H7 (cell line): Measurements from ENCODE around the gene OAS1. TPM values are rescaled to one million over a fixed set of nuclear protein-coding genes. Genes with fewer than 3 reads are reported as not detected.

Experiments
- DNase-seq: peaks from one replicate; pipeline ENCODE4 v3.0.0; 2012
- H3K27me3 ChIP-seq: 2 replicates; pipeline ENCODE4 v1.6.0; 2011; ENCODE audit warnings: mild to moderate bottlenecking, low read length; ENCODE audit not compliant: control insufficient read depth, insufficient read depth
- H3K36me3 ChIP-seq: replicated peaks from 2 replicates; pipeline ENCODE4 v1.5.1; 2011; ENCODE audit warnings: low read length; ENCODE audit not compliant: control insufficient read depth, insufficient read depth
- H3K4me3 ChIP-seq: 2 replicates; pipeline ENCODE4 v1.5.1; 2011; ENCODE audit warnings: low read depth, mild to moderate bottlenecking, control low read depth, low read length, moderate library complexity; ENCODE audit not compliant: insufficient read depth
- total RNA-seq: library from RNA; depleted of rRNA; stranded (reverse); fragments of >200 nt; shearing (Covaris generic); gene quantifications from 2 replicates; pipeline ENCODE4 v1.2.3, GENCODE V29; 2014

Gene OAS1
- total RNA-seq, 1 experiment from 2014 or later = 0.62 TPM

- no peaks in the 10 kb centered on the region for H3K27me3 ChIP-seq
- H3K36me3 ChIP-seq = no peaks in the 10 kb centered on the region
- no peak overlapping the region for H3K4me3 ChIP-seq
- DNase-seq = no peak
Observed at GRCh38 chr12:112881602-112882001, 25.2 kb upstream of the OAS1 start.

DNA sequence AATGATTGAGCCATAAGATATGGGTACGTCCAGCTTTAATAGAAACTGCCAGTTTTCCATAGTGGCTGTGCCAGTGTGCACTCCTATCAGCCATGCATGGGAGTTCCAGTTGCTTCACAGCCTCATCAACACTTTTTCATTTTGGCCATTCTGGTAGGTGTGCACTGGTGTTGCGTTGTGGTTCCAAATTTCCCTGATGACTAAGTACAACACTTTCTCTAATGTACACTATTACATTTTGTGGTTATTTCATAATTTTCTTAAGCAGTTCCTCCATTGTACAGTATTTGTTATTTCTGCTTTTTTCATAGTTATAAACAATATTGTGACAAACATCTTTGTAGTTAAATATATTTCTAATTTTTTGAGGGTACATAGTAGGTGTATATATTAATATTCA is 21.5 kb upstream of the OAS1 start:
- Histone ChIP-seq H3K27me3 (no peaks in the 10 kb centered on the region), H3K4me3 (no peak overlapping the region), H3K36me3 (no peaks in the 10 kb centered on the region)
- DNase-seq = no peak

GRCh38 chr12:112887550-112887949 is 19.2 kb upstream of the OAS1 start:
- Histone ChIP-seq H3K36me3 (no peaks in the 10 kb centered on the region), H3K4me3 (no peak overlapping the region), H3K27me3 (no peaks in the 10 kb centered on the region)
- no peak for DNase-seq

DNA sequence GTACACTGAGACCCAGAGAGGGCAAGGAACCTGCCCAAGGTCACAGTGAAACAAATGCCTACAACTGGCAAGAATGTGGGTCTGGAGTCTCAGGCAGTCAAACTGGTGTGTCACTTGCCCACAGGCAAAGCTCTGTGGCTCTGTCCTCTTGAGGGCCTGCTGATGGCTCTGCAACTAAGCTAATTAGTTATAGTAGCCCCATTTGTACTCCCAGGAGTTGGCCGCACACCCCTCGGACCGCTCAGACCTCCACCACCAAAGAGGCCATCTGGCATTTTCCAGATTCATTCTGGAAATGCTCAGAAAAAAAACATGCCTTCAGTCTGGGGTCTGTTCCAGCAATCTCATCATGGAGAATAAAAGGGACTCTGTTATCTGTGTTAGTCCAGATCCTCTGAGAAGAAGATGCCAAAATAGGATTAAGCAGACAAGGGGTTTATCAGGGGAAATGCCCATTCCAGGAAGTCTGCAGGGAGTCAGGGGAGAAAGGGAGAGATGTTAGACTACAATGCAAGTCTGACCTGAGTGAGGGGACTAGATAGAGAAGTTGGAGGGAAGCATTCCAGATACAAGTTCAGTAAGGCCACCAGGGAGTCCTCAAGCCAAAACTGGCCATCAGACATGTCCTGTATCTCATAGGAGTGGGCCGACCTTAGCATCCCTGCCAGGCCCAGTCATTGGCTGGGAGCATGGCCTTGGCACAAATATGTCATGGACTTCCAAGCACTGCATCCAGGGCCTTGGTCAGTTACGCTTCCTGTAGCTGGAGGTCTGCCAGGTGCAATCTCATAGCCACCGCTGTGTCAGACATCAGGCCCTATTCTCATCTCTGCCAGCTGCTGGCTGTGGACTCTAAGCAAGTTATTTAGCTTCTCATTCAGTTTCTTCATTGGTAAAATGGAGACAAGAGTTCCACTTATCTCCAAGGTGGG is 15.4 kb upstream of the OAS1 start:
- no peak for DNase-seq
- H3K36me3 ChIP-seq = no peaks in the 10 kb centered on the region
- H3K27me3 ChIP-seq = no peaks in the 10 kb centered on the region
- H3K4me3 ChIP-seq = no peak overlapping the region

DNA sequence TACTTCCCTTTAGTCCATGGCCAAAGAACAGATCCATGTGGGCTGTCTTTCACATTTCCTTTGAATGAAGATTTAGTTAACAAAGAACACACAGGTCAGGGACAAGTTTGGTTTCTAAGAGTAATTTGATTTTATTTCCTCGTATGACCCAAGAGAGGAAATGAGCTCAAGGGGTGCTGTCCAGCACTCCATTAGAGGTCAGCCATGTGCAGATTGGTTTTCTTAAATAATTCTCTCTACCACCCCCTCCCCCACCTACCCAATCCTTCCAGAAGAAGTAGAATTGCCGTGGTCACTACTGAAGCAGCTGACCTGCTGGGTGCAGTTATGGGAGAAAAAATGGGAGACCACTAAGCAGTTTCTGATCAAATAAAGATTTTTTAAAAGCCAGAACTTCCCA is 13.9 kb upstream of the OAS1 start:
- no peaks in the 10 kb centered on the region for H3K27me3 ChIP-seq
- no peak for DNase-seq
- H3K4me3 ChIP-seq = no peak overlapping the region
- H3K36me3 ChIP-seq = no peaks in the 10 kb centered on the region

- DNase-seq = no peak
- Histone ChIP-seq H3K4me3 (no peak overlapping the region), H3K36me3 (no peaks in the 10 kb centered on the region), H3K27me3 (no peaks in the 10 kb centered on the region)
Observed at GRCh38 chr12:112894128-112894527, 12.6 kb upstream of the OAS1 start.

GRCh38 chr12:112898380-112898779 is 8.4 kb upstream of the OAS1 start:
- Histone ChIP-seq H3K27me3 (no peaks in the 10 kb centered on the region), H3K4me3 (no peak overlapping the region), H3K36me3 (no peaks in the 10 kb centered on the region)
- DNase-seq = no peak

DNA sequence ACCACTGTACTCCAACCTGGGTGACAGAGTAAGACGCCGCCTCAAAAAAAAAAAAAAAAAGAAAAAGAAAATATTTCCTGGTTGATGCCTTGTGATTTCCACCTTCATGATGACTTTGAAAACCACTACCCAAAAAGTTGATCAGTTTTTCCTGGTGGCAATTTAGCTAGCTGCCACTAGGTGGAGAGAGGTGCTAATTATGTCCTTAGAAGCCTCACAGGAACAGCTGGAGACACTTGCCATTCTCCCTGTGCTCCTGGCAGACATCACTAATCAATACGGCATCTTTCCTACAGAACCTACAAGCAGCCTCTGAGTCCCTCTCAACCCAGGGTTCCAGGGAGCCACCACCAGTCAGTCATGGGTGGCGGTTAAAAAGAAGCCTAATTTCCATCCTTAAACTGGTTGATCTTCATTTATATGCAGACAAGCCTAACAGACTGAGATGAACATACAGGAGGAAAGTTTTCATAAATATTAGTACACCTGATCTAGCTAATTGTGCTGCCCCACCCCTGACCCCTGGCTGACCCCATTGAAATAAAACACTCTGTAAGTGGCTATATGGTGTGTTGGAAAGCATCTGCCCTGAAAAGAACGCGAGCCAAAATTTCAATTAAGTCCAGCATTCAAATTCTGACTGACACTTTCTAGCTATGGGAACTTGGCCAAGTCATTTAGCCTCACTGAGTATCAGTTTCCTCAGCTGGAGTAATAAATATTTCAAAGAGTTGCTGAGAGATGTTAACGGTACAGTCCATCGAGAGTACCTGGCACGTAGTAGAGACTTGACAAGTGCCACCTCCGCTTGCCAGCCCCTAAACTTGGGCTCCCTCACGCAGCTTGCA is 6.2 kb upstream of the OAS1 start:
- H3K36me3 ChIP-seq = no peaks in the 10 kb centered on the region
- H3K4me3 ChIP-seq = no peak overlapping the region
- DNase-seq = peak; percentile 70
- H3K27me3 ChIP-seq = no peaks in the 10 kb centered on the region

GRCh38 chr12:112901271-112901670 is 5.5 kb upstream of the OAS1 start:
- H3K36me3 ChIP-seq = no peaks in the 10 kb centered on the region
- H3K27me3 ChIP-seq = no peaks in the 10 kb centered on the region
- H3K4me3 ChIP-seq = no peak overlapping the region
- DNase-seq = no peak

DNA sequence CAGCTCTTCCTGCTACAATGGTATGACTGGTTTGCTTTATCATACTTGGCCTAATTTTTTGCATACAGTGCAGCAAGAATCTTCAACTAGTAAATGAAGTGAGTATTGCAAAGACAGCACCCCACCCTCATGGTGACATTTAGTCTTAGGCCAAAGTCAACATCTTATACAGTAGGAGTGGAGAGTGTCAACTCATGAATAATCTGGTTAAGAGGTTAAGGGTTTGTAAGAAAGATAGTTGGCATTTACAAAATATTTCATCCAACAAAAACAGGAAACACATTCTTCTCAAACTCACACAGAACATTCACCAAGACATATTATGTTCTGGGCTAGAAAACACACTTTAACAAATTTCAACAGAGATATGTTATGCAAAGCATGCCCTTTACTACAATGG is 2.2 kb upstream of the OAS1 start:
- Histone ChIP-seq H3K36me3 (no peaks in the 10 kb centered on the region), H3K27me3 (no peaks in the 10 kb centered on the region)
- DNase-seq = no peak

DNA sequence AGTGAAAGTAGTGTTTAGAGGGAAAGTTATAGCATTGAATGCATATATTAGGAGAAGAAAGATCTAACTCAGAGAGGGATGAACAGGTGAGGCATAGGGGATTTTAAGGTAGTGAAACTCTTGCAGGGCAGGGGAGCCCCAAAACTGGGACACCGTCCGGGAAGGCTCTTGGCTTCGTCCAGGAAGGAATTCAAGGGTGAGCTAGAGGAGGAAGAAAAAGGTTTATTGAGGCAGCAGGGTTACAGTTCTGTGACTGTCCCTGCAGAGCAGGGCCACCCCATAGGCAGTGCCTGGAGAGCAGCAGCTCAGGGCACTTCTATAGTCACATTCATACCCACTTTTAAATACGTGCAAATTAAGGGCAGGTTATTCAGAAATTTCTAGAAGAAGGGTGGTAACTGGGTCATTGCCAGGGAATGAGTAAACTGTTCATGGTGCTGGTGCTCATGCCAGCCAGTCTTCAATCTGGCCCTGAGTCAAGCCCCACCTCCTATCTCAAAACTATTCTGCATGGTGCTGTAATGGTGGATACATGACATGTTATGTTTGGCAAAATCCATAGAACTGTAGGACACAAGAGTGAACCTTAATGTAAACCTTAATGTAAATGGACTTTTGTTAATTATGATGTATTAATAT is 1.2 kb upstream of the OAS1 start:
- H3K4me3 ChIP-seq = no peak overlapping the region
- H3K36me3 ChIP-seq = no peaks in the 10 kb centered on the region
- no peaks in the 10 kb centered on the region for H3K27me3 ChIP-seq
- no peak for DNase-seq

More for the DNA sequence above, 2.2 kb upstream of the OAS1 start:
- no peak overlapping the region for H3K4me3 ChIP-seq

DNA sequence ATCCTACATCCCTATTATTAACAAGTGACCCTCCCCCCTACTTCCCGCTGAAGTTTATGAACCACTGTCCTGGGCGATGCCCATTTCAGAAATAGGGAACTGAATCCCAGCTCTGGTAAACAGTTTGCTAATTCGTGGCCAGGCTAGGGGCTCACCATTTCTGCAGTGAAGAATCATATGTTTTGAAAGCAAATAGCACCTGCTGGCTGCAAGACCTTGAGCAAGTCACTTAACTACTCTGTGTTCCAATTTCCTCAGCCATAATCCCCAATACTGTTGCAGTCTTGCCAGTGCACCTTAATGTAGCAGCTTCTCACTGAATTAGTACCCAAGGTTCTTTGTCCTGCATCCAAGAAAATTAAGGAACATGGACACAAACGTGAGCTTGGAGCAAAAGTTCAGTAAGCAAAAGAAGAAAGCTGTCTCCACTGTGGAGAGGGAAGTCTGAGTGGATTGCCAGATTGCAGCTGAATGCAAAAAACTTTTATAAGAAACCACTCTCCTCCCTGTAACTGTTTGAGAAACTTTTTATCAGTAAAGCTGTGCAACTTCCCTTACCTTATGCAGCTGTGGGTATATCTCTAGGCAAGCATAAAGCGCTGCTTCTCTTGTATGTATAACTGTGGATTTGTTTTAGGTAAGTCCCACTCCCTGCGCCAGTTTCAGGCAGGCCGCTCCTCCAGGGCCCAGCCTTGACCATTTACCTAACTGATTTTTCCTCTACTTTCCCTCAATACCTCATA is 824 bp downstream of the OAS1 start:
- H3K36me3 ChIP-seq = no peaks in the 10 kb centered on the region
- no peak overlapping the region for H3K4me3 ChIP-seq
- no peak for DNase-seq
- H3K27me3 ChIP-seq = no peaks in the 10 kb centered on the region

GRCh38 chr12:112908548-112908947 is 1.8 kb downstream of the OAS1 start:
- H3K36me3 ChIP-seq = no peaks in the 10 kb centered on the region
- H3K27me3 ChIP-seq = no peaks in the 10 kb centered on the region
- DNase-seq = no peak
- H3K4me3 ChIP-seq = no peak overlapping the region

DNA sequence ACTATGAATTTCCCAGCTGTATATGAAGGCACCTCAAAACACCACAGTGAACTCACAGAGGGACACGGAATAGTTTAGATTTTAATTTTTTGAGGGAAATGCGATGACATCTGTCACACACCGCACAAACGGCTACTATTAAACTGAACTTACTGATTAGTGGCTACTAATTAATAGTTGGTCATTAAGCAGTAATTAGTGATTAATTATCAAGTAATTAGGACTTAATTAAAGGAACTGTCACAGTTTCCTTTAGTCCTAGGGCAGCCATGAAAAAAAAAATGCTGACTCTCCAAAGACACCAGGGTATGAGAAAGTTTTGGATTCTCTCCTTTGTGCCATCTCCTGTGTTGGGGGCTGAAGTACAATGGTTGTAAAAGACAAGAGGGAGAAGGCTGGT is 2.9 kb downstream of the OAS1 start:
- no peak overlapping the region for H3K4me3 ChIP-seq
- no peak for DNase-seq
- no peaks in the 10 kb centered on the region for H3K36me3 ChIP-seq
- no peaks in the 10 kb centered on the region for H3K27me3 ChIP-seq
